Psoas muscle (tissue), 8 donors: ENCODE data around the gene FDXACB1. TPM values are rescaled to one million over a fixed set of nuclear protein-coding genes. Genes with fewer than 3 reads are reported as not detected.

Experiments
- ATAC-seq, 4 donors: fragments of 200-7000 bp; cut with Tn5 transposase; one replicate each; pipeline ENCODE4 v1.9.1; 2020; ENCODE audit warnings: moderate library complexity in 3 of 4, mild to moderate bottlenecking in 2 of 4
- DNase-seq, 2 donors: peaks; one replicate each; pipeline ENCODE4 v3.0.0-alpha.2; 2020
- H3K27ac ChIP-seq: fragments of 200-600 bp; one replicate; pipeline ENCODE4 v1.8.0; 2022
- H3K27me3 ChIP-seq, 3 donors: fragments of 200-600 bp in 1 of 3; one replicate each; pipeline versions ENCODE4 v1.6.1 to v1.8.0; 2013 to 2022; ENCODE audit warnings: low read length in 2 of 3, mild to moderate bottlenecking in 2 of 3, moderate library complexity in 1 of 3; ENCODE audit not compliant: insufficient read depth in 3 of 3
- H3K36me3 ChIP-seq, 2 donors: fragments of 200-600 bp in 1 of 2; one replicate each; pipeline versions ENCODE4 v1.6.1 to v1.8.0; 2013 to 2022; ENCODE audit warnings: low read depth in 1 of 2, mild to moderate bottlenecking in 1 of 2, moderate library complexity in 1 of 2; ENCODE audit not compliant: insufficient read depth in 1 of 2
- H3K4me1 ChIP-seq: fragments of 200-600 bp; one replicate; pipeline ENCODE4 v1.8.0; 2022
- H3K4me3 ChIP-seq: fragments of 200-600 bp; one replicate; pipeline ENCODE4 v1.8.0; 2022; ENCODE audit warnings: mild to moderate bottlenecking
- H3K9me3 ChIP-seq: fragments of 200-600 bp; one replicate; pipeline ENCODE4 v1.8.0; 2022
- CTCF ChIP-seq: fragments of 200-600 bp; IDR thresholded peaks from one replicate; pipeline ENCODE4 v1.8.0; 2022; ENCODE audit warnings: antibody characterized with exemption
- WGBS, 3 donors: extraction: QIAGEN DNeasy Blood & Tissue Kit; methylation state at CpG; one replicate each; pipeline versions ENCODE4 v1.1.6 to v1.1.7; 2013; 5-methylcytosine and 5-hydroxymethylcytosine counted together
- intact Hi-C, 2 donors: fragments of 100-400 bp; cut with DNase I; formaldehyde crosslinking; loops; one replicate each; pipeline versions ENCODE4 v1.11.0 to v1.14.2; 2022
- polyA plus RNA-seq, 3 donors: library from polyadenylated mRNA; stranded (reverse); fragments of 200-250 nt; gene quantifications; one replicate each; pipeline ENCODE4 v1.2.3, GENCODE V29; 2013
- total RNA-seq, 4 donors: library from RNA; stranded (reverse); fragmentation: NEBNext Ultra II Directional in 2 of 4; extraction: Animal tissue kit (Norgen Biotek cat#: 25700) in 2 of 4; gene quantifications; one replicate each; pipeline versions ENCODE4 v1.2.1 to v1.2.4, GENCODE V29; 2021 to 2023
- donor health status: healthy with polysubstance abuse.
- donor health status: DM: no; HTN: no; CAD: no; lungs with moderate emphysema.
- donor health status: Bipolar disorder and iron deficiency.
- donor health status: healthy.
- donor health status: DM: yes; HTN: yes; CAD: no.
- donor health status: DM: no; HTN: no; CAD: no.
- donor health status: DM: no; HTN: no; CAD: no.
- donor health status: DM: yes; HTN: yes; CAD: no.

The FDXACB1 gene
- total and polyA plus RNA-seq, 7 donors: 0.45 to 1.1 (median 0.77) TPM

- intact Hi-C loops: no loop called here
- H3K36me3 ChIP-seq: peaks cover 0 to 97% of the 10 kb centered on the region in 2 donors
- no peak for DNase-seq
These were observed 27.3 kb downstream of the FDXACB1 start for GRCh38 chr11:111851636-111852035.

GRCh38 chr11:111851067-111851466, 27.9 kb downstream of the FDXACB1 start:
- Histone ChIP-seq H3K9me3 (no peaks in the 10 kb centered on the region), H3K27ac (no peak overlapping the region), H3K4me3 (no peak overlapping the region), H3K27me3 (no peaks in the 10 kb centered on the region), H3K36me3 (peaks cover 0 to 99% of the 10 kb centered on the region in 2 donors), H3K4me1 (no peaks in the 10 kb centered on the region)
- ATAC-seq (no peak), DNase-seq (no peak)
- 86 to 92% (median 88%) methylated on average over 8 of the region's 8 CpGs for WGBS, 3 donors
- TF ChIP-seq CTCF: no peak
- intact Hi-C loops: no loop called here

More at GRCh38 chr11:111851636-111852035, 27.3 kb downstream of the FDXACB1 start:
- TF ChIP-seq CTCF: peak; percentile 18
- no peak for ATAC-seq
- no peak overlapping the region for H3K4me3 ChIP-seq
- no peak overlapping the region for H3K27ac ChIP-seq
- H3K4me1 ChIP-seq: no peaks in the 10 kb centered on the region
- H3K9me3 ChIP-seq: no peaks in the 10 kb centered on the region
- H3K27me3 ChIP-seq: no peaks in the 10 kb centered on the region

GRCh38 chr11:111849631-111850030, 29.3 kb downstream of the FDXACB1 start:
- intact Hi-C loops: no loop called here
- no peak for ATAC-seq
- Histone ChIP-seq H3K4me1 (no peaks in the 10 kb centered on the region), H3K4me3 (no peak overlapping the region), H3K36me3 (peaks cover 0 to 100% of the 10 kb centered on the region in 2 donors), H3K27ac (no peak overlapping the region), H3K9me3 (no peaks in the 10 kb centered on the region), H3K27me3 (no peaks in the 10 kb centered on the region)
- TF ChIP-seq CTCF: no peak
- 96 to 99% (median 97%) methylated on average over 3 of the region's 3 CpGs for WGBS, 3 donors
- DNase-seq: no peak

- no peak for DNase-seq
- WGBS, 3 donors: 42 to 61% (median 47%) methylated on average over 1 of the region's 1 CpG
These were observed 32.3 kb downstream of the FDXACB1 start for GRCh38 chr11:111846636-111847035.

More at GRCh38 chr11:111846636-111847035, 32.3 kb downstream of the FDXACB1 start:
- H3K27me3 ChIP-seq: no peaks in the 10 kb centered on the region
- H3K27ac ChIP-seq: no peak overlapping the region
- no peak for ATAC-seq
- H3K9me3 ChIP-seq: no peaks in the 10 kb centered on the region
- peaks cover 2% of the 10 kb centered on the region for H3K4me1 ChIP-seq
- H3K4me3 ChIP-seq: no peak overlapping the region
- intact Hi-C loops: no loop called here
- H3K36me3 ChIP-seq: peaks cover 0 to 100% of the 10 kb centered on the region in 2 donors
- TF ChIP-seq CTCF: no peak
